RPMI7951 (cell line): Measurements from ENCODE around the gene EREG. TPM values are rescaled to one million over a fixed set of nuclear protein-coding genes. Genes with fewer than 3 reads are reported as not detected.
A peak's percentile ranks its signal among the peaks of the same experiment; 100 is the strongest.

Experiments used
- DNase-seq: peaks from one replicate; pipeline ENCODE4 v3.0.0-alpha.2; 2012; ENCODE audit warnings: low read depth
- total RNA-seq: library from RNA; depleted of rRNA; stranded (reverse); fragments of >200 nt; shearing (Covaris generic); gene quantifications from 2 replicates; pipeline ENCODE4 v1.2.3, GENCODE V29; 2014

Gene EREG
- total RNA-seq, 1 experiment from 2014 or later = 46.3 TPM

- DNase-seq = no peak
These were observed 20.9 kb upstream of the EREG start for GRCh38 chr4:74344031-74344430.

GRCh38 chr4:74353858-74354257 is 11.1 kb upstream of the EREG start:
- no peak for DNase-seq

- DNase-seq = no peak
These were observed 7.0 kb upstream of the EREG start for GRCh38 chr4:74357965-74358364.

- DNase-seq = no peak
These were observed 3.3 kb upstream of the EREG start for GRCh38 chr4:74361671-74362070.

- no peak for DNase-seq
These were observed 2.6 kb upstream of the EREG start for GRCh38 chr4:74362347-74362746.

- DNase-seq = no peak
These were observed 691 bp upstream of the EREG start for GRCh38 chr4:74364256-74364651.

GRCh38 chr4:74365761-74366160 is 816 bp downstream of the EREG start:
- DNase-seq = peak; percentile 49

GRCh38 chr4:74366367-74366911 is 1.5 kb downstream of the EREG start:
- DNase-seq = no peak

GRCh38 chr4:74367656-74368290 is 2.8 kb downstream of the EREG start:
- no peak for DNase-seq

- DNase-seq = no peak
These were observed 3.7 kb downstream of the EREG start for GRCh38 chr4:74368596-74368995.

- no peak for DNase-seq
These were observed 4.9 kb downstream of the EREG start for GRCh38 chr4:74369855-74370254.

GRCh38 chr4:74370912-74371311 is 6.0 kb downstream of the EREG start:
- DNase-seq = peak; percentile 82

- DNase-seq = no peak
These were observed 9.2 kb downstream of the EREG start for GRCh38 chr4:74374128-74374527.

- DNase-seq = peak; percentile 99
These were observed 9.8 kb downstream of the EREG start for GRCh38 chr4:74374561-74375327.

GRCh38 chr4:74375824-74376426 is 11.0 kb downstream of the EREG start:
- DNase-seq = no peak

GRCh38 chr4:74376888-74377483 is 12.0 kb downstream of the EREG start:
- DNase-seq = peak; percentile 71

GRCh38 chr4:74377714-74378113 is 12.8 kb downstream of the EREG start:
- no peak for DNase-seq

GRCh38 chr4:74378573-74378972 is 13.6 kb downstream of the EREG start:
- DNase-seq = no peak

- DNase-seq = no peak
These were observed 15.0 kb downstream of the EREG start for GRCh38 chr4:74379912-74380311.

- no peak for DNase-seq
These were observed 20.4 kb downstream of the EREG start for GRCh38 chr4:74385386-74385785.

GRCh38 chr4:74386159-74386558 is 21.2 kb downstream of the EREG start:
- no peak for DNase-seq

GRCh38 chr4:74387790-74388189 is 22.8 kb downstream of the EREG start:
- no peak for DNase-seq
